Measurements from ENCODE around the gene FIGLA. TPM values are rescaled to one million over a fixed set of nuclear protein-coding genes. Genes with fewer than 3 reads are reported as not detected.

Gene FIGLA
- total RNA-seq, 1 donor = not detected

- no peak for DNase-seq (ENCODE audit: low read depth)
- no peak overlapping the region for H3K4me3 ChIP-seq (ENCODE audit: low read depth, low read length)
- no peak for TF ChIP-seq CTCF (IDR thresholded peaks at IDR 0.05; ENCODE audit: insufficient read depth, low read length)
Measured at GRCh38 chr2:70816726-70817125, 26.3 kb upstream of the FIGLA start.

GRCh38 chr2:70808983-70809958 is 18.8 kb upstream of the FIGLA start:
- DNase-seq (ENCODE audit: low read depth) = no peak
- TF ChIP-seq CTCF (IDR thresholded peaks at IDR 0.05; ENCODE audit: insufficient read depth, low read length) = no peak
- no peak overlapping the region for H3K4me3 ChIP-seq (ENCODE audit: low read depth, low read length)

GRCh38 chr2:70807828-70808118 is 17.3 kb upstream of the FIGLA start:
- no peak overlapping the region for H3K4me3 ChIP-seq (ENCODE audit: low read depth, low read length)
- no peak for DNase-seq (ENCODE audit: low read depth)
- no peak for TF ChIP-seq CTCF (IDR thresholded peaks at IDR 0.05; ENCODE audit: insufficient read depth, low read length)

GRCh38 chr2:70807102-70807827 is 16.8 kb upstream of the FIGLA start:
- no peak for TF ChIP-seq CTCF (IDR thresholded peaks at IDR 0.05; ENCODE audit: insufficient read depth, low read length)
- DNase-seq (ENCODE audit: low read depth) = no peak
- H3K4me3 ChIP-seq (ENCODE audit: low read depth, low read length) = no peak overlapping the region

GRCh38 chr2:70806620-70807019 is 16.2 kb upstream of the FIGLA start:
- DNase-seq (ENCODE audit: low read depth) = no peak
- TF ChIP-seq CTCF (IDR thresholded peaks at IDR 0.05; ENCODE audit: insufficient read depth, low read length) = no peak
- H3K4me3 ChIP-seq (ENCODE audit: low read depth, low read length) = no peak overlapping the region

- H3K4me3 ChIP-seq (ENCODE audit: low read depth, low read length) = no peak overlapping the region
- no peak for TF ChIP-seq CTCF (IDR thresholded peaks at IDR 0.05; ENCODE audit: insufficient read depth, low read length)
- no peak for DNase-seq (ENCODE audit: low read depth)
Measured at GRCh38 chr2:70806013-70806412, 15.6 kb upstream of the FIGLA start.
